ENCODE measurements around the gene EHBP1. TPM values are rescaled to one million over a fixed set of nuclear protein-coding genes. Genes with fewer than 3 reads are reported as not detected.
A peak's percentile ranks its signal among the peaks of the same experiment; 100 is the strongest.

EHBP1 gene
- total RNA-seq, 1 donor from 2014 or later = 46.5 TPM

DNA sequence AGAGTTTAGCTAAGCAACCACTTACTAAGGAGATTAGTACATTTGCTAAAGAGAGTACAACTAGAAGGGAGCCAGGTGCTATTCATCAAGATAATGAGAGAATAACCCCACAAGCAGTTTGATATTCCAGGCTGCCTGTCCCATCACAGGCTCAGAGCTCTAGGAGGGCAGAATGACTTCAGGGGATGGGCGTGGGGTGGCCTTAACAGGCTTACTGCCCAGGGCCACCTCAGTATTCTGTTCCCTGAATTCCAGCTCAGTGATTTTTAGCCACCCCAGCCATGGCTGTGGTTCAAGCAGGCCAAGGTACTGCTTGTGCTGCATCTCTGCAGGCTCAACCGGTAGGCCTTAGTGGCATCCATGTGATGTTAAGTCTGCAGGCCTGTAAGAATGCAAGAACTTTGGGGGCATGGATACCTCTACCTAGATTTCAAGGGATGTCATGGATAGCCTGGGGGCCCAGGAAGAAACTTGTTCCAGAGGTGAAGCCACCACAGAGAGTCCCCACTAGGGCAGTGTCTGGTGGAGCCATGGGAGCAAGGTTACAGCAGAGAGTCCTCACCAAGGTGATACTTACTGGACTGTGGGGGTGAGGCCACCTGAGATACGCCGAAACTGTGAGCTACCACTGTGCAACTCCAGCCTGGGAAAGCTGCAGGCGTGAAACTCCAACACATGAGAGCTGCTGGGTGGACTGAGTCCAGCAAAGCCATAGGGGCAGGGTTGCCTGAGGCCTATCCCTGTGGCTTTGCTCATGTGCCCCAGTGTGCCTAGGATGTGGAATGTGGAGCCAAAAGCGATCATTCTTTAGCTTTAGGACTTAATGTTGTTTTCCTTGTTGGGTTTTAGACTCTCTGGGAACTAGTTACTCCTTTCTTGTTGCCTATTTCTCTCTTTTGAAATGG lies 107.7 kb downstream of the EHBP1 start:
- TF ChIP-seq, protein P1, sequence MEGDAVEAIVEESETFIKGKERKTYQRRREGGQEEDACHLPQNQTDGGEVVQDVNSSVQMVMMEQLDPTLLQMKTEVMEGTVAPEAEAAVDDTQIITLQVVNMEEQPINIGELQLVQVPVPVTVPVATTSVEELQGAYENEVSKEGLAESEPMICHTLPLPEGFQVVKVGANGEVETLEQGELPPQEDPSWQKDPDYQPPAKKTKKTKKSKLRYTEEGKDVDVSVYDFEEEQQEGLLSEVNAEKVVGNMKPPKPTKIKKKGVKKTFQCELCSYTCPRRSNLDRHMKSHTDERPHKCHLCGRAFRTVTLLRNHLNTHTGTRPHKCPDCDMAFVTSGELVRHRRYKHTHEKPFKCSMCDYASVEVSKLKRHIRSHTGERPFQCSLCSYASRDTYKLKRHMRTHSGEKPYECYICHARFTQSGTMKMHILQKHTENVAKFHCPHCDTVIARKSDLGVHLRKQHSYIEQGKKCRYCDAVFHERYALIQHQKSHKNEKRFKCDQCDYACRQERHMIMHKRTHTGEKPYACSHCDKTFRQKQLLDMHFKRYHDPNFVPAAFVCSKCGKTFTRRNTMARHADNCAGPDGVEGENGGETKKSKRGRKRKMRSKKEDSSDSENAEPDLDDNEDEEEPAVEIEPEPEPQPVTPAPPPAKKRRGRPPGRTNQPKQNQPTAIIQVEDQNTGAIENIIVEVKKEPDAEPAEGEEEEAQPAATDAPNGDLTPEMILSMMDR (IDR thresholded peaks at IDR 0.05) = no peak
- Mint-ChIP-seq H3K27me3 (ENCODE audit: unreplicated experiment) (no peaks in the 10 kb centered on the region), H3K4me1 (ENCODE audit: unreplicated experiment) (peaks cover 24% of the 10 kb centered on the region), H3K36me3 (ENCODE audit: unreplicated experiment) (peaks cover 5% of the 10 kb centered on the region), H3K4me3 (ENCODE audit: unreplicated experiment) (no peak overlapping the region), H3K9me3 (ENCODE audit: unreplicated experiment) (peaks cover 2% of the 10 kb centered on the region), H3K27ac (ENCODE audit: unreplicated experiment) (peak overlapping the region; percentile 58)
- no peak for DNase-seq (ENCODE audit: extremely low spot score, unreplicated experiment)

DNA sequence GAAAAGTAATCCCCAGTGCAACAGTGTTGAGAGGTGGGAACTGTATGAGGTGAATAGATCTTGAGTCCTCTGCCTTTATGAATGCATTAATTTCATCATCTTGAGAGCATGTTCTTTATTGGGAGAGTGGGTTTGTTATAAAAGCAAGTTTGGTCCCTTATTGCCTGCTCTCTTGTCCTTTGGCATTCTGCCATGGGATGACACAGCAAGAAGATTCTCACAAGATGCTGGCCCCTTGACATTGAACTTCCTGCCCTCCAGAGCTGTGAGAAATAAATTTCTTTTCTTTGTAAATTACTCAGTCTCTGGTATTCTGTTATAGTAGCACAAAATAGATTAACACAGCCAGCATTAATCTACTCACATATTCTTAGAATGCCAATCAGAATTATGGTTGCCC lies 108.6 kb downstream of the EHBP1 start:
- no peaks in the 10 kb centered on the region for H3K9me3 Mint-ChIP-seq (ENCODE audit: unreplicated experiment)
- H3K27me3 Mint-ChIP-seq (ENCODE audit: unreplicated experiment) = no peaks in the 10 kb centered on the region
- H3K36me3 Mint-ChIP-seq (ENCODE audit: unreplicated experiment) = peaks cover 1% of the 10 kb centered on the region
- DNase-seq (ENCODE audit: extremely low spot score, unreplicated experiment) = no peak
- H3K4me3 Mint-ChIP-seq (ENCODE audit: unreplicated experiment) = no peak overlapping the region
- peak overlapping the region; percentile 58 for H3K27ac Mint-ChIP-seq (ENCODE audit: unreplicated experiment)
- peaks cover 24% of the 10 kb centered on the region for H3K4me1 Mint-ChIP-seq (ENCODE audit: unreplicated experiment)
- TF ChIP-seq, protein P1 (IDR thresholded peaks at IDR 0.05) = no peak

DNA sequence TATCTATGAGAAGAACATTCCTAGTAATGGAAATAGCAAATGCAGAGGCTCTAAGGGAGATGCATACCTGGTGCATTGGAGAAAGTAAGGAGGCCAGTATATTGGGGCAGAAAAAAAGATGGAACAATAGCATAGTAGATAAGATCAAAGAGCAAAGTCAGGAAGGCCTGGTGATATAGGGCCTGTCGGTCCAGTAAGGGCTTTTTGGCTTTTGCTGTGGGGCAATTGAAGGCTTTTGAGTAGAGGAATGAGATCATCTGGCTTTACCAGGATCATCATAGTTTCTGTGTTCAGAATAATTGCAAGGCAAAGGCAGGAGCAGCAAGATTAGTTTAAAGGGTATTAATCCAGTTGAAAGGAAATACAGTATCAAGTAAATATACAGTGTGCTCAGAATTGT lies 111.8 kb downstream of the EHBP1 start:
- Mint-ChIP-seq H3K27me3 (ENCODE audit: unreplicated experiment) (no peaks in the 10 kb centered on the region), H3K4me1 (ENCODE audit: unreplicated experiment) (peaks cover 16% of the 10 kb centered on the region), H3K27ac (ENCODE audit: unreplicated experiment) (no peak overlapping the region), H3K36me3 (ENCODE audit: unreplicated experiment) (peaks cover 1% of the 10 kb centered on the region), H3K4me3 (ENCODE audit: unreplicated experiment) (no peak overlapping the region), H3K9me3 (ENCODE audit: unreplicated experiment) (no peaks in the 10 kb centered on the region)
- TF ChIP-seq, protein P1 (IDR thresholded peaks at IDR 0.05) = no peak
- no peak for DNase-seq (ENCODE audit: extremely low spot score, unreplicated experiment)

DNA sequence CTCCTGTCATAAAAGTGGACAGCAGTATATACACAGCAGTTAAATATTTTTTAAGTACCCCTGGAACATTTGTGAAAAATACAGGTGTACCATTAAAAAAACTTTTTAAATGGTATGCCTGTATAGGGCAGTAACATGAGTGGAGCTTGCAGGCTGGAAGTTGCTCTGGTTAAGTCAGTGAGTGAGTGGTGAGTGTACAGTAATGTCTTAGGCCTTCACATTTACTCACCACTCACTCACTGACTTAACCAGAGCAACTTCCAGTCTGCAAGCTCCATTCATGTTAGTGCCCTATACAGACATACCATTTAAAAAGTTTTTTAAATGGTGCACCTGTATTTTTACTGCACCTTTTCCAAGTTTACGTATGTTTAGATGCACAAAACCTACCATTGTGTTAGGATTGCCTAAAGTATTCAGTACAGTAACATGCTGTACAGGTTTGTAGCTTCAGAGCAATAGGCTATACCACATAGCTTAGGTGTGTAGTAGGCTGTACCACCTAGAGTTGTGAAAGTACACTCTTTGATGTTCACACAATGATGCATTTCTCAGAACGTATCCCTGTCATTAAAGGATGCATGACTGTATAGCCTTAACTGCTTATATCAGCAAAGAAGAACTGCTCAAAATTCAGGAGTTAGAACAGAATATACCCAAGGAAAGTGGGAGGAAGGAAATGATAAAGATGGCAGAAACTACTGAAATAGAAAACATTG lies 112.6 kb downstream of the EHBP1 start:
- no peak for DNase-seq (ENCODE audit: extremely low spot score, unreplicated experiment)
- no peak overlapping the region for H3K27ac Mint-ChIP-seq (ENCODE audit: unreplicated experiment)
- peaks cover 1% of the 10 kb centered on the region for H3K36me3 Mint-ChIP-seq (ENCODE audit: unreplicated experiment)
- H3K9me3 Mint-ChIP-seq (ENCODE audit: unreplicated experiment) = no peaks in the 10 kb centered on the region
- TF ChIP-seq, protein P1 (IDR thresholded peaks at IDR 0.05) = no peak
- H3K4me1 Mint-ChIP-seq (ENCODE audit: unreplicated experiment) = peaks cover 14% of the 10 kb centered on the region
- H3K4me3 Mint-ChIP-seq (ENCODE audit: unreplicated experiment) = no peak overlapping the region
- no peaks in the 10 kb centered on the region for H3K27me3 Mint-ChIP-seq (ENCODE audit: unreplicated experiment)

DNA sequence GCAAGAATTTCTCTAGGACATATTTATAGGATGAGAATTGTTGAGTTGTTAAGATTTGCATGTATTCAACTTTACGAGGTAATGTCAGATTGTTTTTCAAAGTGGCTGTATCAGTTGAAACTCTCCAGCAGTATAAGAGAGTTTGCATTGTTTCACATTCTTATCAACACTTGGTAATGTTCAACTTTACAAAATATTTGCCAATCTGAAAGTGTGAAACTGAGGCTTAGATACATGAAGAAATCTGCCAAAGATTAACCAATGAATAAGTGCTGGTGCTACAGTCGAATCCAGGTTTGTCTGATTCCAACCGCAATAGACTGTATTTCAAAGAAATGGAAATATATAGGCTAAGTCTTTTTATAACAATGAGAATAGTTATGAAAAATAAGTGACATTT lies 117.0 kb downstream of the EHBP1 start:
- Mint-ChIP-seq H3K4me3 (ENCODE audit: unreplicated experiment) (no peak overlapping the region), H3K9me3 (ENCODE audit: unreplicated experiment) (no peaks in the 10 kb centered on the region), H3K27ac (ENCODE audit: unreplicated experiment) (no peak overlapping the region), H3K4me1 (ENCODE audit: unreplicated experiment) (peaks cover 23% of the 10 kb centered on the region), H3K36me3 (ENCODE audit: unreplicated experiment) (peaks cover 12% of the 10 kb centered on the region), H3K27me3 (ENCODE audit: unreplicated experiment) (no peaks in the 10 kb centered on the region)
- DNase-seq (ENCODE audit: extremely low spot score, unreplicated experiment) = no peak
- TF ChIP-seq, protein P1 (IDR thresholded peaks at IDR 0.05) = no peak

All from osteocyte (in vitro differentiated cells).